ENCODE data around the gene SLC44A1. TPM values are rescaled to one million over a fixed set of nuclear protein-coding genes. Genes with fewer than 3 reads are reported as not detected.

Gene SLC44A1
- total and polyA plus RNA-seq, 9 donors: 12.4 to 20.8 (median 15.5) TPM

GRCh38 chr9:105341434-105342146, 97.1 kb downstream of the SLC44A1 start:
- H3K27ac ChIP-seq (ENCODE audit: low read length): no peak overlapping the region
- DNase-seq: no peak
- no CpG with 5 or more reads among the region's 2 CpGs for WGBS (ENCODE audit: insufficient coverage)

GRCh38 chr9:105342147-105342505, 97.7 kb downstream of the SLC44A1 start:
- 80% methylated on average over 1 of the region's 3 CpGs for WGBS (ENCODE audit: insufficient coverage)
- Histone ChIP-seq H3K27ac (ENCODE audit: low read length) (no peak overlapping the region), H3K27me3 (ENCODE audit: control insufficient read depth, insufficient read depth, low read length) (no peaks in the 10 kb centered on the region), H3K9me3 (replicated peaks; ENCODE audit: control insufficient read depth, low read depth, low read length) (no peaks in the 10 kb centered on the region), H3K36me3 (ENCODE audit: control insufficient read depth, insufficient read depth, low read length) (peaks cover under 1% of the 10 kb centered on the region), H3K4me3 (ENCODE audit: low read length) (no peak overlapping the region), H3K4me1 (ENCODE audit: control insufficient read depth, insufficient read depth, low read length) (no peaks in the 10 kb centered on the region)
- no peak for DNase-seq

More at GRCh38 chr9:105341434-105342146, 97.1 kb downstream of the SLC44A1 start:
- Histone ChIP-seq H3K27me3 (ENCODE audit: control insufficient read depth, insufficient read depth, low read length) (no peaks in the 10 kb centered on the region), H3K36me3 (ENCODE audit: control insufficient read depth, insufficient read depth, low read length) (peaks cover 5% of the 10 kb centered on the region), H3K4me1 (ENCODE audit: control insufficient read depth, insufficient read depth, low read length) (no peaks in the 10 kb centered on the region), H3K4me3 (ENCODE audit: low read length) (no peak overlapping the region), H3K9me3 (replicated peaks; ENCODE audit: control insufficient read depth, low read depth, low read length) (no peaks in the 10 kb centered on the region)

- no peak overlapping the region for H3K27ac ChIP-seq (ENCODE audit: low read length)
- no peaks in the 10 kb centered on the region for H3K36me3 ChIP-seq (ENCODE audit: control insufficient read depth, insufficient read depth, low read length)
- WGBS (ENCODE audit: insufficient coverage): no CpG with 5 or more reads among the region's 2 CpGs
- DNase-seq: no peak
- H3K4me1 ChIP-seq (ENCODE audit: control insufficient read depth, insufficient read depth, low read length): no peaks in the 10 kb centered on the region
- H3K9me3 ChIP-seq (replicated peaks; ENCODE audit: control insufficient read depth, low read depth, low read length): no peaks in the 10 kb centered on the region
- H3K27me3 ChIP-seq (ENCODE audit: control insufficient read depth, insufficient read depth, low read length): no peaks in the 10 kb centered on the region
- H3K4me3 ChIP-seq (ENCODE audit: low read length): no peak overlapping the region
Observed at GRCh38 chr9:105344283-105344682, 99.8 kb downstream of the SLC44A1 start.

- H3K36me3 ChIP-seq (ENCODE audit: control insufficient read depth, insufficient read depth, low read length): no peaks in the 10 kb centered on the region
- no peak overlapping the region for H3K4me3 ChIP-seq (ENCODE audit: low read length)
- no peak overlapping the region for H3K27ac ChIP-seq (ENCODE audit: low read length)
- H3K4me1 ChIP-seq (ENCODE audit: control insufficient read depth, insufficient read depth, low read length): no peaks in the 10 kb centered on the region
- no CpG with 5 or more reads among the region's 1 CpG for WGBS (ENCODE audit: insufficient coverage)
- no peak for DNase-seq
- H3K27me3 ChIP-seq (ENCODE audit: control insufficient read depth, insufficient read depth, low read length): no peaks in the 10 kb centered on the region
- H3K9me3 ChIP-seq (replicated peaks; ENCODE audit: control insufficient read depth, low read depth, low read length): no peaks in the 10 kb centered on the region
Observed at GRCh38 chr9:105345626-105346025, 101.2 kb downstream of the SLC44A1 start.

- Histone ChIP-seq H3K27ac (ENCODE audit: low read length) (no peak overlapping the region), H3K36me3 (ENCODE audit: control insufficient read depth, insufficient read depth, low read length) (no peaks in the 10 kb centered on the region), H3K27me3 (ENCODE audit: control insufficient read depth, insufficient read depth, low read length) (no peaks in the 10 kb centered on the region), H3K4me3 (ENCODE audit: low read length) (no peak overlapping the region), H3K4me1 (ENCODE audit: control insufficient read depth, insufficient read depth, low read length) (no peaks in the 10 kb centered on the region), H3K9me3 (replicated peaks; ENCODE audit: control insufficient read depth, low read depth, low read length) (no peaks in the 10 kb centered on the region)
- no peak for DNase-seq
- WGBS (ENCODE audit: insufficient coverage): 83% methylated on average over 1 of the region's 2 CpGs
Observed at GRCh38 chr9:105346273-105346672, 101.8 kb downstream of the SLC44A1 start.

- no peaks in the 10 kb centered on the region for H3K27me3 ChIP-seq (ENCODE audit: control insufficient read depth, insufficient read depth, low read length)
- H3K27ac ChIP-seq (ENCODE audit: low read length): no peak overlapping the region
- H3K9me3 ChIP-seq (replicated peaks; ENCODE audit: control insufficient read depth, low read depth, low read length): no peaks in the 10 kb centered on the region
- H3K36me3 ChIP-seq (ENCODE audit: control insufficient read depth, insufficient read depth, low read length): no peaks in the 10 kb centered on the region
- H3K4me3 ChIP-seq (ENCODE audit: low read length): no peak overlapping the region
- no CpG with 5 or more reads among the region's 3 CpGs for WGBS (ENCODE audit: insufficient coverage)
- H3K4me1 ChIP-seq (ENCODE audit: control insufficient read depth, insufficient read depth, low read length): no peaks in the 10 kb centered on the region
- no peak for DNase-seq
Observed at GRCh38 chr9:105354448-105354847, 110.0 kb downstream of the SLC44A1 start.

- H3K27ac ChIP-seq (ENCODE audit: low read length): no peak overlapping the region
- DNase-seq: no peak
- no peaks in the 10 kb centered on the region for H3K9me3 ChIP-seq (replicated peaks; ENCODE audit: control insufficient read depth, low read depth, low read length)
- H3K36me3 ChIP-seq (ENCODE audit: control insufficient read depth, insufficient read depth, low read length): no peaks in the 10 kb centered on the region
- no peaks in the 10 kb centered on the region for H3K4me1 ChIP-seq (ENCODE audit: control insufficient read depth, insufficient read depth, low read length)
- H3K4me3 ChIP-seq (ENCODE audit: low read length): no peak overlapping the region
- H3K27me3 ChIP-seq (ENCODE audit: control insufficient read depth, insufficient read depth, low read length): no peaks in the 10 kb centered on the region
- 100% methylated on average over 1 of the region's 3 CpGs for WGBS (ENCODE audit: insufficient coverage)
Observed at GRCh38 chr9:105355781-105356180, 111.3 kb downstream of the SLC44A1 start.

- Histone ChIP-seq H3K36me3 (ENCODE audit: control insufficient read depth, insufficient read depth, low read length) (no peaks in the 10 kb centered on the region), H3K4me3 (ENCODE audit: low read length) (no peak overlapping the region), H3K27me3 (ENCODE audit: control insufficient read depth, insufficient read depth, low read length) (no peaks in the 10 kb centered on the region), H3K9me3 (replicated peaks; ENCODE audit: control insufficient read depth, low read depth, low read length) (no peaks in the 10 kb centered on the region), H3K4me1 (ENCODE audit: control insufficient read depth, insufficient read depth, low read length) (no peaks in the 10 kb centered on the region), H3K27ac (ENCODE audit: low read length) (no peak overlapping the region)
- WGBS (ENCODE audit: insufficient coverage): no CpG with 5 or more reads among the region's 3 CpGs
- DNase-seq: no peak
Observed at GRCh38 chr9:105357937-105358336, 113.5 kb downstream of the SLC44A1 start.

- H3K4me3 ChIP-seq (ENCODE audit: low read length): no peak overlapping the region
- H3K36me3 ChIP-seq (ENCODE audit: control insufficient read depth, insufficient read depth, low read length): no peaks in the 10 kb centered on the region
- no peaks in the 10 kb centered on the region for H3K27me3 ChIP-seq (ENCODE audit: control insufficient read depth, insufficient read depth, low read length)
- no peak overlapping the region for H3K27ac ChIP-seq (ENCODE audit: low read length)
- no peak for DNase-seq
- no peaks in the 10 kb centered on the region for H3K4me1 ChIP-seq (ENCODE audit: control insufficient read depth, insufficient read depth, low read length)
- H3K9me3 ChIP-seq (replicated peaks; ENCODE audit: control insufficient read depth, low read depth, low read length): no peaks in the 10 kb centered on the region
- 78% methylated on average over 3 of the region's 3 CpGs for WGBS (ENCODE audit: insufficient coverage)
Observed at GRCh38 chr9:105359892-105360291, 115.4 kb downstream of the SLC44A1 start.

GRCh38 chr9:105360344-105360743, 115.9 kb downstream of the SLC44A1 start:
- DNase-seq: no peak
- Histone ChIP-seq H3K27me3 (ENCODE audit: control insufficient read depth, insufficient read depth, low read length) (no peaks in the 10 kb centered on the region), H3K4me3 (ENCODE audit: low read length) (no peak overlapping the region), H3K36me3 (ENCODE audit: control insufficient read depth, insufficient read depth, low read length) (no peaks in the 10 kb centered on the region), H3K27ac (ENCODE audit: low read length) (no peak overlapping the region), H3K4me1 (ENCODE audit: control insufficient read depth, insufficient read depth, low read length) (no peaks in the 10 kb centered on the region), H3K9me3 (replicated peaks; ENCODE audit: control insufficient read depth, low read depth, low read length) (no peaks in the 10 kb centered on the region)
- no CpG with 5 or more reads among the region's 1 CpG for WGBS (ENCODE audit: insufficient coverage)

GRCh38 chr9:105361873-105362272, 117.4 kb downstream of the SLC44A1 start:
- Histone ChIP-seq H3K4me3 (ENCODE audit: low read length) (no peak overlapping the region), H3K27ac (ENCODE audit: low read length) (no peak overlapping the region), H3K9me3 (replicated peaks; ENCODE audit: control insufficient read depth, low read depth, low read length) (no peaks in the 10 kb centered on the region), H3K36me3 (ENCODE audit: control insufficient read depth, insufficient read depth, low read length) (no peaks in the 10 kb centered on the region), H3K27me3 (ENCODE audit: control insufficient read depth, insufficient read depth, low read length) (no peaks in the 10 kb centered on the region), H3K4me1 (ENCODE audit: control insufficient read depth, insufficient read depth, low read length) (no peaks in the 10 kb centered on the region)
- 43% methylated on average over 1 of the region's 9 CpGs for WGBS (ENCODE audit: insufficient coverage)
- DNase-seq: no peak
